GM20000 (cell line): ENCODE results near the gene CST4.

Experiments
- DNase-seq: peaks from one replicate; pipeline ENCODE4 v3.0.0; 2012; ENCODE audit warnings: low spot score
- CTCF ChIP-seq: IDR thresholded peaks from 2 replicates; pipeline ENCODE4 v1.5.1; 2012; ENCODE audit warnings: mild to moderate bottlenecking, control low read depth; ENCODE audit errors: extremely low read depth, missing control alignments

The CST4 gene

GRCh38 chr20:23652371-23652770 is 36.5 kb downstream of the CST4 start:
- DNase-seq, result no peak
- no peak for TF ChIP-seq CTCF

- TF ChIP-seq CTCF, result no peak
- DNase-seq, result no peak
Observed at GRCh38 chr20:23651117-23651516, 37.7 kb downstream of the CST4 start.

GRCh38 chr20:23649830-23650417 is 38.9 kb downstream of the CST4 start:
- DNase-seq, result no peak
- TF ChIP-seq CTCF, result no peak

GRCh38 chr20:23649242-23649641 is 39.6 kb downstream of the CST4 start:
- DNase-seq, result no peak
- TF ChIP-seq CTCF, result no peak

- DNase-seq, result no peak
- no peak for TF ChIP-seq CTCF
Observed at GRCh38 chr20:23647346-23647745, 41.5 kb downstream of the CST4 start.

GRCh38 chr20:23646106-23646873 is 42.5 kb downstream of the CST4 start:
- no peak for DNase-seq
- no peak for TF ChIP-seq CTCF

- no peak for DNase-seq
- no peak for TF ChIP-seq CTCF
Observed at GRCh38 chr20:23645575-23645974, 43.3 kb downstream of the CST4 start.
